ENCODE results near the gene OSCP1. TPM values are rescaled to one million over a fixed set of nuclear protein-coding genes. Genes with fewer than 3 reads are reported as not detected.

Gene OSCP1
- total RNA-seq, 1 experiment from 2014 or later: 3.2 TPM

DNA sequence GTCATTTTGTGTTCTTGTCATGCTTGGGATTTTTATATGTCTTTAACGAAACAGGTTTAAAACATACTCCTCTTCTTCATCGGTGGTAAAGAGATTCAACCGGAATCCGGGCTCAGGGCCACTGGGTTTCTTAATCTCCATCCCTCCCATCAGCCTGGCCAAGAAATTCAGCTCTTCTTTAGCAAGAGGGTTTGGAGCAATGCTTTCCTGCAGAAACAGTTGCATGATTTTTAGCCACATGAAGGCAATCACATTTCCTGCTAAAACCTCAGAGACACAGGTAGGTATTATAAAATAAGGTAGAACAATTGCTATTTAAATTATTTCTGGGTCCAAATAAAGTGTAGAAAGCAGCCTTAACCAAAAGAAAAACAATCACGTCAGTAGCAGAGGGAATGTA is 29.8 kb downstream of the OSCP1 start:
- no peak overlapping the region for H3K4ac ChIP-seq (ENCODE audit: low read depth, low read length)
- H3K27ac Mint-ChIP-seq: 0 out of 7 replicates have a peak overlapping the region, but pooled peaks of 2 of the 3 experiments have one; percentile 11 to 45
- no peak overlapping the region for H3K9ac ChIP-seq (ENCODE audit: extremely low read depth, insufficient read length, low read length)
- no peak overlapping the region for H4K91ac ChIP-seq (ENCODE audit: insufficient read length, low read depth, low read length)
- no peak overlapping the region for H3K4me2 ChIP-seq (ENCODE audit: insufficient read depth, insufficient read length, low read length)
- H4K8ac ChIP-seq (replicated peaks; ENCODE audit: insufficient read length, low read depth, low read length): no peak overlapping the region
- peaks cover 3% of the 10 kb centered on the region for H3K23me2 ChIP-seq (ENCODE audit: insufficient read length, low read depth, low read length, poor library complexity, severe bottlenecking)
- H3K36me3 Mint-ChIP-seq (ENCODE audit: insufficient read depth in 1 of 3, low read depth in 3 of 3): peaks cover 0 to 3% (median 0%) of the 10 kb centered on the region in 3 experiments; a peak in 1 of 7 replicates
- no peak overlapping the region for H2BK12ac ChIP-seq (ENCODE audit: insufficient read length, low read depth, low read length)
- no peak overlapping the region for H2BK120ac ChIP-seq (ENCODE audit: low read depth, low read length, poor library complexity, severe bottlenecking)
- H2BK5ac ChIP-seq (ENCODE audit: insufficient read length, low read length): no peak overlapping the region
- H3K27me3 Mint-ChIP-seq (ENCODE audit: low read depth): no peaks in the 10 kb centered on the region
- no peak overlapping the region for H3K23ac ChIP-seq (ENCODE audit: insufficient read length, low read depth, low read length)
- H2AFZ ChIP-seq (ENCODE audit: low read length): no peak overlapping the region
- WGBS (ENCODE audit: extremely low coverage, insufficient read length, low lambda C conversion rate): no CpG with 5 or more reads among the region's 5 CpGs
- no peaks in the 10 kb centered on the region for H3K4me1 ChIP-seq (ENCODE audit: insufficient read depth, low read length)
- no peaks in the 10 kb centered on the region for H3K9me3 ChIP-seq (ENCODE audit: control insufficient read depth, low read depth, low read length)
- H3K4me1 Mint-ChIP-seq: peaks cover 9 to 10% of the 10 kb centered on the region in 2 experiments
- H3K56ac ChIP-seq (ENCODE audit: insufficient read length, low read depth, low read length): no peak overlapping the region
- no peak overlapping the region for H3K14ac ChIP-seq (ENCODE audit: insufficient read depth, low read length)
- no peak overlapping the region; a peak in 1 of 5 replicates for H3K4me3 Mint-ChIP-seq
- no peak overlapping the region for H4K5ac ChIP-seq (ENCODE audit: insufficient read length, low read depth, low read length)
- no peak overlapping the region for H3T11ph ChIP-seq (ENCODE audit: low read length)
- DNase-seq: no peak
- H3K27me3 ChIP-seq (ENCODE audit: insufficient read depth, low read length): no peaks in the 10 kb centered on the region
- H3K79me1 ChIP-seq (ENCODE audit: insufficient read depth, low read depth, low read length, poor library complexity, severe bottlenecking): no peaks in the 10 kb centered on the region
- no peak overlapping the region for H3K18ac ChIP-seq (ENCODE audit: insufficient read length, low read depth, low read length)
- H3K79me2 ChIP-seq (ENCODE audit: insufficient read depth, low read length): no peaks in the 10 kb centered on the region
- H4K20me1 ChIP-seq (ENCODE audit: control insufficient read depth, insufficient read depth, insufficient read length): no peaks in the 10 kb centered on the region
- no peak overlapping the region for H3K27ac ChIP-seq (ENCODE audit: insufficient read length, low read depth, low read length)
- no peak overlapping the region for H2BK20ac ChIP-seq (ENCODE audit: low read depth, low read length, poor library complexity, severe bottlenecking)
- H3K9me3 Mint-ChIP-seq: no peaks in the 10 kb centered on the region; a peak in 1 of 5 replicates
- no peak overlapping the region for H2BK15ac ChIP-seq (ENCODE audit: low read depth, low read length)
- TF ChIP-seq, protein P1, sequence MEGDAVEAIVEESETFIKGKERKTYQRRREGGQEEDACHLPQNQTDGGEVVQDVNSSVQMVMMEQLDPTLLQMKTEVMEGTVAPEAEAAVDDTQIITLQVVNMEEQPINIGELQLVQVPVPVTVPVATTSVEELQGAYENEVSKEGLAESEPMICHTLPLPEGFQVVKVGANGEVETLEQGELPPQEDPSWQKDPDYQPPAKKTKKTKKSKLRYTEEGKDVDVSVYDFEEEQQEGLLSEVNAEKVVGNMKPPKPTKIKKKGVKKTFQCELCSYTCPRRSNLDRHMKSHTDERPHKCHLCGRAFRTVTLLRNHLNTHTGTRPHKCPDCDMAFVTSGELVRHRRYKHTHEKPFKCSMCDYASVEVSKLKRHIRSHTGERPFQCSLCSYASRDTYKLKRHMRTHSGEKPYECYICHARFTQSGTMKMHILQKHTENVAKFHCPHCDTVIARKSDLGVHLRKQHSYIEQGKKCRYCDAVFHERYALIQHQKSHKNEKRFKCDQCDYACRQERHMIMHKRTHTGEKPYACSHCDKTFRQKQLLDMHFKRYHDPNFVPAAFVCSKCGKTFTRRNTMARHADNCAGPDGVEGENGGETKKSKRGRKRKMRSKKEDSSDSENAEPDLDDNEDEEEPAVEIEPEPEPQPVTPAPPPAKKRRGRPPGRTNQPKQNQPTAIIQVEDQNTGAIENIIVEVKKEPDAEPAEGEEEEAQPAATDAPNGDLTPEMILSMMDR (conservative IDR thresholded peaks at IDR 0.05): no peak
- no peak overlapping the region for H2AK5ac ChIP-seq (ENCODE audit: insufficient read length, low read length)
